GM12891 (cell line): ENCODE results near the gene SENP8.

Experiments used
- PAX5 ChIP-seq: IDR thresholded peaks from 2 replicates; pipeline ENCODE4 v1.6.1; 2011; ENCODE audit warnings: low read length, moderate library complexity, mild to moderate bottlenecking; ENCODE audit not compliant: insufficient read depth, severe bottlenecking
- POLR2A ChIP-seq: IDR thresholded peaks from 2 replicates; pipeline ENCODE4 v1.6.1; 2011; ENCODE audit warnings: low read depth, low read length, control low read depth
- POLR2AphosphoS5 ChIP-seq: IDR thresholded peaks from 2 replicates; pipeline ENCODE4 v1.6.1; 2011; ENCODE audit warnings: low read depth, low read length, control low read depth
- POU2F2 ChIP-seq: IDR thresholded peaks from 2 replicates; pipeline ENCODE4 v1.6.1; 2011; ENCODE audit warnings: low read depth, mild to moderate bottlenecking, control low read depth, low read length, moderate library complexity
- SPI1 ChIP-seq: IDR thresholded peaks from 2 replicates; pipeline ENCODE4 v1.6.1; 2011; ENCODE audit warnings: low read depth, low read length, control low read depth
- TAF1 ChIP-seq: IDR thresholded peaks from 2 replicates; pipeline ENCODE4 v1.6.1; 2011; ENCODE audit warnings: low read depth, low read length, control low read depth

DNA sequence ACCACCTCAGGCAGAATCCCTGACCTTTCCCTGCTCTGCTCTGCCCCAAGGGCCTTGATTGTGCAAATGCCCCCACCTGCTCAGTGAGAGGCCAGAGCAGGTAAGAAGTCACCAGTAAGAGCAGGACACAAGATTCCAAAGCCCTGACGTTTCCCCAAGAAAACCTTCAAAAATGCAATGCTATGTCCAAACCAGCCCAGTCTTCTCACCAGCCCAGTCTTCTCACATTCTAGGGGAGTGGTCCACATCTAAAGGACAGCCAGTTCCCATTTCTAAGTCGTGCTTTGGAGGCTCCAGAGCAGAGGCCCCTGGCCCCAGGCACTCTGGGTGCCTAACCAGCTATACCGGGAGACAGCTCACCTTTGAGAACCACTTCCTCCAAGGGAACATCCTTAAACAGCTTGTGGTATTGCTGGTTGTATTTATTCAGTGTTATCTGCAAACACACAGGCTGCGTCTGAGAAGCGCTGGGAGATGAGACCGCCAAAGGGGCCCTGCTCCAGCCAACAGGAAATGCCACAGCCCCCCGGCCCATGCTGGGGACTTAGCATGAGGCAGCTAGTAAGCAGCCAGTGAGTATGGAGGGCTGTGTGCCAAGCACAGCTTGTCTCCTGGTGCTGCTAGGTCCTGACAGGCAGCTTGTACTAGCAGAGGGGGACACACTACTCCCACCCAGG is 50.1 kb downstream of the SENP8 start:
- TF ChIP-seq POLR2A = no peak
- TF ChIP-seq TAF1 = no peak
- no peak for TF ChIP-seq POLR2AphosphoS5
- TF ChIP-seq PAX5 = no peak
- TF ChIP-seq SPI1 = no peak
- TF ChIP-seq POU2F2 = no peak
